ENCODE data around the gene MYO1H.

- TF ChIP-seq, protein P1, sequence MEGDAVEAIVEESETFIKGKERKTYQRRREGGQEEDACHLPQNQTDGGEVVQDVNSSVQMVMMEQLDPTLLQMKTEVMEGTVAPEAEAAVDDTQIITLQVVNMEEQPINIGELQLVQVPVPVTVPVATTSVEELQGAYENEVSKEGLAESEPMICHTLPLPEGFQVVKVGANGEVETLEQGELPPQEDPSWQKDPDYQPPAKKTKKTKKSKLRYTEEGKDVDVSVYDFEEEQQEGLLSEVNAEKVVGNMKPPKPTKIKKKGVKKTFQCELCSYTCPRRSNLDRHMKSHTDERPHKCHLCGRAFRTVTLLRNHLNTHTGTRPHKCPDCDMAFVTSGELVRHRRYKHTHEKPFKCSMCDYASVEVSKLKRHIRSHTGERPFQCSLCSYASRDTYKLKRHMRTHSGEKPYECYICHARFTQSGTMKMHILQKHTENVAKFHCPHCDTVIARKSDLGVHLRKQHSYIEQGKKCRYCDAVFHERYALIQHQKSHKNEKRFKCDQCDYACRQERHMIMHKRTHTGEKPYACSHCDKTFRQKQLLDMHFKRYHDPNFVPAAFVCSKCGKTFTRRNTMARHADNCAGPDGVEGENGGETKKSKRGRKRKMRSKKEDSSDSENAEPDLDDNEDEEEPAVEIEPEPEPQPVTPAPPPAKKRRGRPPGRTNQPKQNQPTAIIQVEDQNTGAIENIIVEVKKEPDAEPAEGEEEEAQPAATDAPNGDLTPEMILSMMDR (IDR thresholded peaks at IDR 0.05), result no peak
- TF ChIP-seq EZH2phosphoT487 (IDR thresholded peaks at IDR 0.05), result no peak
Measured at GRCh38 chr12:109302770-109303169, 44.9 kb upstream of the MYO1H start.

All from neural progenitor cell (in vitro differentiated cells).